K562 (cell line): ENCODE measurements around the gene DHRS12. TPM values are rescaled to one million over a fixed set of nuclear protein-coding genes. Genes with fewer than 3 reads are reported as not detected.

Experiments
- CREB1 ChIP-seq, 2 experiments: sonication (generic) in 1 of 2; formaldehyde crosslinking in 1 of 2; IDR thresholded peaks; 2 replicates each; pipeline versions ENCODE4 v1.6.1 to v1.8.0; 2012 to 2022; ENCODE audit warnings: inconsistent platforms in 1 of 2, mild to moderate bottlenecking in 1 of 2, missing genetic modification reagents in 1 of 2, moderate library complexity in 1 of 2
- CXXC5 ChIP-seq: fragments of 250-450 bp; sonication (Bioruptor Pico); IDR thresholded peaks from 2 replicates; pipeline ENCODE4 v1.8.0; 2022; ENCODE audit warnings: inconsistent platforms, mild to moderate bottlenecking, moderate library complexity
- FOXJ2 ChIP-seq: fragments of 200-800 bp; sonication (Bioruptor generic); IDR thresholded peaks from 2 replicates; pipeline ENCODE4 v1.6.1; 2016; ENCODE audit warnings: missing genetic modification characterization, missing compliant biosample characterization
- HDGF ChIP-seq: fragments of 450-650 bp; IDR thresholded peaks from 2 replicates; pipeline ENCODE4 v1.6.1; 2016
- L3MBTL2 ChIP-seq: fragments of 450-650 bp; IDR thresholded peaks from 2 replicates; pipeline ENCODE4 v1.6.1; 2016; ENCODE audit warnings: mild to moderate bottlenecking, moderate library complexity
- LCOR ChIP-seq: sonication (generic); formaldehyde crosslinking; IDR thresholded peaks from 2 replicates; pipeline ENCODE4 v1.8.0; 2022; ENCODE audit warnings: mild to moderate bottlenecking, missing genetic modification reagents
- MAFK ChIP-seq: IDR thresholded peaks from 2 replicates; pipeline ENCODE4 v1.6.1; 2011; ENCODE audit warnings: low read length, improper control_type of control experiment
- MCM2 ChIP-seq: fragments of 450-650 bp; IDR thresholded peaks from 2 replicates; pipeline ENCODE4 v1.6.1; 2017; ENCODE audit warnings: low read depth, mild to moderate bottlenecking
- OTX1 ChIP-seq: fragments of 450-650 bp; formaldehyde crosslinking; IDR thresholded peaks from 2 replicates; pipeline ENCODE4 v1.4.0; 2022; ENCODE audit warnings: mild to moderate bottlenecking
- PTRF ChIP-seq: fragments of 450-650 bp; IDR thresholded peaks from 2 replicates; pipeline ENCODE4 v1.6.1; 2016; ENCODE audit warnings: mild to moderate bottlenecking, missing genetic modification characterization, missing compliant biosample characterization
- PURB ChIP-seq: sonication (generic); formaldehyde crosslinking; IDR thresholded peaks from 2 replicates; pipeline ENCODE4 v1.9.0; 2021; ENCODE audit warnings: low read depth, mild to moderate bottlenecking, missing genetic modification reagents
- RBM25 ChIP-seq: fragments of 200-400 bp; formaldehyde crosslinking; IDR thresholded peaks from 2 replicates; pipeline ENCODE4 v1.6.1; 2018; ENCODE audit warnings: low read length, low read depth, moderate library complexity; ENCODE audit not compliant: severe bottlenecking
- RCOR1 ChIP-seq, 2 experiments: IDR thresholded peaks; 2 replicates each; pipeline ENCODE4 v1.6.1; 2012; ENCODE audit warnings: low read depth in 2 of 2, low read length in 2 of 2, borderline replicate concordance in 1 of 2, improper control_type of control experiment in 1 of 2
- RUNX1 ChIP-seq: sonication (generic); IDR thresholded peaks from 2 replicates; pipeline ENCODE4 v1.6.1; 2016; ENCODE audit warnings: antibody characterized with exemption, low read depth
- SIN3A ChIP-seq, 2 experiments: fragments of 150-350 bp in 1 of 2; IDR thresholded peaks; 2 replicates each; pipeline ENCODE4 v1.6.1; 2011 to 2016; ENCODE audit warnings: borderline replicate concordance in 2 of 2, low read depth in 2 of 2, low read length in 2 of 2, mild to moderate bottlenecking in 2 of 2, moderate library complexity in 2 of 2; ENCODE audit not compliant: control insufficient read depth in 1 of 2
- SMARCA4 ChIP-seq: fragments of 450-650 bp; IDR thresholded peaks from 2 replicates; pipeline ENCODE4 v1.6.1; 2016
- SOX6 ChIP-seq: fragments of 450-650 bp; IDR thresholded peaks from 2 replicates; pipeline ENCODE4 v1.6.1; 2014; ENCODE audit warnings: mild to moderate bottlenecking
- SRSF3 ChIP-seq: fragments of 200-400 bp; formaldehyde crosslinking; IDR thresholded peaks from 2 replicates; pipeline ENCODE4 v1.6.1; 2016; ENCODE audit warnings: mild to moderate bottlenecking, low read length, moderate library complexity; ENCODE audit not compliant: insufficient read depth
- SUPT5H ChIP-seq: fragments of 450-650 bp; IDR thresholded peaks from 2 replicates; pipeline ENCODE4 v1.6.1; 2016
- TFAP4 ChIP-seq: sonication (generic); formaldehyde crosslinking; IDR thresholded peaks from 2 replicates; pipeline ENCODE4 v1.8.0; 2022; ENCODE audit warnings: missing genetic modification reagents, mild to moderate bottlenecking, moderate library complexity, borderline replicate concordance
- VEZF1 ChIP-seq: fragments of 200-800 bp; sonication (Bioruptor generic); IDR thresholded peaks from 2 replicates; pipeline ENCODE4 v1.6.1; 2017; ENCODE audit warnings: missing genetic modification characterization, missing compliant biosample characterization
- ZNF445 ChIP-seq: fragments of 250-450 bp; sonication (Bioruptor Pico); IDR thresholded peaks from 2 replicates; pipeline ENCODE4 v1.4.0; 2020; ENCODE audit warnings: low read depth, mild to moderate bottlenecking, moderate library complexity
- ZNF639 ChIP-seq, 2 experiments: fragments of 200-800 bp in 1 of 2; sonication (Bioruptor generic) in 1 of 2; sonication (generic) in 1 of 2; formaldehyde crosslinking in 1 of 2; IDR thresholded peaks in 1 of 2; conservative IDR thresholded peaks in 1 of 2; 2 replicates each; pipeline versions ENCODE4 v1.5.0 to v1.6.1; 2016 to 2020; ENCODE audit warnings: missing compliant biosample characterization in 1 of 2, missing genetic modification characterization in 1 of 2, missing genetic modification reagents in 1 of 2
- ZNF75A ChIP-seq: fragments of 450-650 bp; formaldehyde crosslinking; IDR thresholded peaks from 2 replicates; pipeline ENCODE4 v1.4.0; 2020; ENCODE audit warnings: mild to moderate bottlenecking
- ZNF79 ChIP-seq: fragments of 250-450 bp; sonication (Bioruptor Pico); IDR thresholded peaks from 2 replicates; pipeline ENCODE4 v1.4.0; 2020; ENCODE audit warnings: low read depth, mild to moderate bottlenecking, moderate library complexity
- ZNF830 ChIP-seq: fragments of 250-450 bp; sonication (Bioruptor Pico); IDR thresholded peaks from 2 replicates; pipeline ENCODE4 v1.5.0; 2021; ENCODE audit warnings: mild to moderate bottlenecking
- polyA plus RNA-seq, 8 experiments: library from polyadenylated mRNA; depleted of rRNA in 4 of 8; stranded (reverse) in 5 of 8; unstranded in 3 of 8; fragments of >200 nt; fragmentation: Nextera tagmentation in 2 of 8; fragmentation: Illumina TruSeq in 1 of 8; extraction: Ambion mirVana in 2 of 8; extraction: Trizol in 1 of 8; gene quantifications; 2 replicates each; pipeline versions ENCODE4 v1.2.1 to v1.2.3, GENCODE V29; 2011 to 2014; ENCODE audit warnings: inconsistent platforms in 1 of 8, missing spikeins in 1 of 8
- total RNA-seq, 7 experiments: library from RNA; depleted of rRNA in 6 of 7; stranded (reverse); fragments of >200 nt in 6 of 7; fragmentation: Illumina TruSeq in 2 of 7; extraction: Trizol in 2 of 7; gene quantifications; 2 replicates each; pipeline versions ENCODE4 v1.2.1 to v1.2.3, GENCODE V29; 2011 to 2021; ENCODE audit warnings: low replicate concordance in 1 of 7

The DHRS12 gene
- total and polyA plus RNA-seq, 9 of the 15 experiments (the other 6 are each of a cell fraction or from before 2014, with no cell fraction given), result 0.62 to 2.7 (median 0.98) TPM

- no peak for TF ChIP-seq ZNF79 (CRISPR knock-in tag)
- TF ChIP-seq SRSF3, result no peak
- no peak for TF ChIP-seq RBM25
- peak; percentile 56; the same call in 1 of the 2 replicates for TF ChIP-seq TFAP4 (CRISPR knock-in tag)
- TF ChIP-seq SOX6, result peak; percentile 69; the same call in 1 of the 2 replicates
- TF ChIP-seq PTRF (tag), result no peak
- peak; percentile 26; the same call in 1 of the 2 replicates for TF ChIP-seq CREB1 (IDR thresholded peaks at IDR 0.05)
- 0 out of 2 replicates have a peak, but pooled peaks have one; percentile 33 for TF ChIP-seq CREB1 (CRISPR knock-in tag; IDR thresholded peaks at IDR 0.05)
- TF ChIP-seq SMARCA4, result 0 out of 2 replicates have a peak, but pooled peaks have one; percentile 57
- TF ChIP-seq OTX1, result no peak
- no peak for TF ChIP-seq HDGF
- TF ChIP-seq FOXJ2 (tag), result peak; percentile 74; the same call in 1 of the 2 replicates
- TF ChIP-seq LCOR (CRISPR knock-in tag), result no peak
- TF ChIP-seq L3MBTL2, result 0 out of 2 replicates have a peak, but pooled peaks have one; percentile 14
- no peak for TF ChIP-seq SUPT5H
- TF ChIP-seq SIN3A (IDR thresholded peaks at IDR 0.05; ENCODE audit: borderline replicate concordance in 2 of 2, control insufficient read depth in 1 of 2, low read depth in 2 of 2, low read length in 2 of 2), result no peak
- TF ChIP-seq MCM2, result no peak
- peak; percentile 81 for TF ChIP-seq CXXC5 (CRISPR knock-in tag)
- no peak for TF ChIP-seq ZNF830 (CRISPR knock-in tag)
- no peak for TF ChIP-seq RUNX1
- TF ChIP-seq VEZF1, result peak; percentile 73
- no peak for TF ChIP-seq ZNF445
- no peak for TF ChIP-seq PURB
- peak in 1 of 2 experiments; percentile 26; a peak in 1 of 4 replicates for TF ChIP-seq ZNF639 (CRISPR knock-in tag; conservative IDR thresholded peaks at IDR 0.05 in 1 of 2, IDR thresholded peaks at IDR 0.05 in 1 of 2)
- TF ChIP-seq RCOR1 (IDR thresholded peaks at IDR 0.05; ENCODE audit: borderline replicate concordance in 1 of 2, low read depth in 2 of 2, low read length in 2 of 2), result peak; percentile 75 to 97; a peak in 3 of 4 replicates
- no peak for TF ChIP-seq ZNF75A (CRISPR knock-in tag)
- TF ChIP-seq MAFK, result no peak
Observed at GRCh38 chr13:51785712-51786424, 18.1 kb downstream of the DHRS12 start (continued).
